ENCODE data around the gene PRKAG2.

The PRKAG2 gene

GRCh38 chr7:151684408-151685175 lies 192.3 kb downstream of the PRKAG2 start:
- no peak for DNase-seq

GRCh38 chr7:151683615-151684407 lies 193.1 kb downstream of the PRKAG2 start:
- no peak for DNase-seq

- DNase-seq = no peak
These were observed 193.9 kb downstream of the PRKAG2 start for GRCh38 chr7:151682831-151683614.

GRCh38 chr7:151681726-151682125 lies 195.2 kb downstream of the PRKAG2 start:
- DNase-seq = no peak

GRCh38 chr7:151680810-151681209 lies 196.1 kb downstream of the PRKAG2 start:
- DNase-seq = no peak

- DNase-seq = no peak
These were observed 196.9 kb downstream of the PRKAG2 start for GRCh38 chr7:151679881-151680612.

- DNase-seq = no peak
These were observed 197.7 kb downstream of the PRKAG2 start for GRCh38 chr7:151679071-151679708.

- DNase-seq = no peak
These were observed 198.7 kb downstream of the PRKAG2 start for GRCh38 chr7:151678227-151678604.

GRCh38 chr7:151677581-151678226 lies 199.2 kb downstream of the PRKAG2 start:
- no peak for DNase-seq

- DNase-seq = no peak
These were observed 200.2 kb downstream of the PRKAG2 start for GRCh38 chr7:151676759-151677158.

- no peak for DNase-seq
These were observed 201.6 kb downstream of the PRKAG2 start for GRCh38 chr7:151675196-151675920.

GRCh38 chr7:151674161-151674920 lies 202.6 kb downstream of the PRKAG2 start:
- no peak for DNase-seq

- DNase-seq = peak in 1 of 2 experiments; percentile 4
These were observed 203.7 kb downstream of the PRKAG2 start for GRCh38 chr7:151673216-151673615.

GRCh38 chr7:151672716-151673115 lies 204.2 kb downstream of the PRKAG2 start:
- DNase-seq = no peak

- DNase-seq = no peak
These were observed 205.4 kb downstream of the PRKAG2 start for GRCh38 chr7:151671514-151671913.

GRCh38 chr7:151669762-151670161 lies 207.2 kb downstream of the PRKAG2 start:
- no peak for DNase-seq

- DNase-seq = no peak
These were observed 210.0 kb downstream of the PRKAG2 start for GRCh38 chr7:151666886-151667285.

GRCh38 chr7:151665368-151665767 lies 211.5 kb downstream of the PRKAG2 start:
- DNase-seq = no peak

GRCh38 chr7:151664268-151664667 lies 212.6 kb downstream of the PRKAG2 start:
- no peak for DNase-seq
